ENCODE measurements around the gene ELF4.
"Not testable (repeated sequence)": the region's sequence is repeated elsewhere in the genome, so short reads cannot be mapped to it uniquely, and the experiment has no call there.

The ELF4 gene

DNA sequence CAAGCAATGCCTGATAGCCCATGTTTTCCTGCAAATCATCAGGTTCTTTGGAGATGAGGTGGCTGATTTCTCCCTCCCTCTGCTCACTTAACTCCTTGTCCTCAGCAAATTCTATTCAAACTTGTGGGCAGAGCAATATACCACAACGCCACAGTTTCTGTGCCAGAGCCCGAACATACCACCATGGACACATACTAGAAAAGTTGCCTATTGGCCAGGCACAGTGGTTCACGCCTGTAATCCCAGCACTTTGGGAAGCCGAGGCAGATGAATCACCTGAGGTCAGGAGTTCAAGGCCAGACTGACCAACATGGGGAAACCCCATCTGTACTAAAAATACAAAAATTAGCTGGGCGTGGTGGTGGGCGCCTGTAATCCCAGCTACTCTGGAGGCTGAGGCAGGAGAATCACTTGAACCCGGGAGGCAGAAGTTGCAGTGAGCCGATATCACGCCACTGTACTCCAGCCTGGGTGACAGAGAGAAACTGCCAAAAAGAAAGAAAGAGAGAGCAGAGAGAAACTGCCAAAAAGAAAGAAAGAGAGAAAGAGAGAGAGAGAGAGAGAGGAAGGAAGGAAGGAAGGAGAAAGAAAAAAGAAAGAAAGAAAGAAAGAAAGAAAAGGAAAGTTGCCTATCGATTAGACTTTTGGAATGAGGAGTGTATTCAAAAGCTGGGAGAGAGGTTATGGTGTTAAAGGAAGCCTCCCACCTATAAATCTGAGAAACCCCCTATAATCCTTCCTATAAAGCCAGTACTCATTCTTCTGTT, 5.0 kb upstream of the ELF4 start:
- DNase-seq (ENCODE audit: low read depth, low spot score) = not testable (repeated sequence)

DNA sequence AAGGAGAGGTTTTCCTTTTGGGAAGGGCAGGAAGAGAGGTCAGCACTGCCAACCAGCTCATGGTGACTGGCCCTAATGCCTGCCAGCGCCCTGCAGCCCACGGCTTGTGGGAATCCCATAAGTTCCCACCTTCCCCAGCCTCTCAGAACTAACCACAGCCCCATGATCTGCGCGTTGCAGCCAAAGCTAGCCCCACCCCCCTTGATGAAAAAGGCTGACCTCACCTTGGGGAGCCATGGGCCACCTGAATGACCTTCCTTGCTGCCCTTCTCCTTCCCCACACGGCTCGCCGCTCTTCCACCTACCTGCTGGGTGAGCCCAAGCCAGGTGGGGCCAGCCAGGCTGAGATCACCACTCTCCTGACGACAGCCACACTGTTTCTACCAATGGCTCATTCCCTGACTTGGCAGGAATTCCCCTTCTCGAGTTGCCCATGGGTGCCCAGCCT, 3.9 kb upstream of the ELF4 start:
- DNase-seq (ENCODE audit: low read depth, low spot score) = no peak

- no peak for DNase-seq (ENCODE audit: low read depth, low spot score)
Observed at GRCh38 chrX:130111220-130112154, 1.2 kb upstream of the ELF4 start.

DNA sequence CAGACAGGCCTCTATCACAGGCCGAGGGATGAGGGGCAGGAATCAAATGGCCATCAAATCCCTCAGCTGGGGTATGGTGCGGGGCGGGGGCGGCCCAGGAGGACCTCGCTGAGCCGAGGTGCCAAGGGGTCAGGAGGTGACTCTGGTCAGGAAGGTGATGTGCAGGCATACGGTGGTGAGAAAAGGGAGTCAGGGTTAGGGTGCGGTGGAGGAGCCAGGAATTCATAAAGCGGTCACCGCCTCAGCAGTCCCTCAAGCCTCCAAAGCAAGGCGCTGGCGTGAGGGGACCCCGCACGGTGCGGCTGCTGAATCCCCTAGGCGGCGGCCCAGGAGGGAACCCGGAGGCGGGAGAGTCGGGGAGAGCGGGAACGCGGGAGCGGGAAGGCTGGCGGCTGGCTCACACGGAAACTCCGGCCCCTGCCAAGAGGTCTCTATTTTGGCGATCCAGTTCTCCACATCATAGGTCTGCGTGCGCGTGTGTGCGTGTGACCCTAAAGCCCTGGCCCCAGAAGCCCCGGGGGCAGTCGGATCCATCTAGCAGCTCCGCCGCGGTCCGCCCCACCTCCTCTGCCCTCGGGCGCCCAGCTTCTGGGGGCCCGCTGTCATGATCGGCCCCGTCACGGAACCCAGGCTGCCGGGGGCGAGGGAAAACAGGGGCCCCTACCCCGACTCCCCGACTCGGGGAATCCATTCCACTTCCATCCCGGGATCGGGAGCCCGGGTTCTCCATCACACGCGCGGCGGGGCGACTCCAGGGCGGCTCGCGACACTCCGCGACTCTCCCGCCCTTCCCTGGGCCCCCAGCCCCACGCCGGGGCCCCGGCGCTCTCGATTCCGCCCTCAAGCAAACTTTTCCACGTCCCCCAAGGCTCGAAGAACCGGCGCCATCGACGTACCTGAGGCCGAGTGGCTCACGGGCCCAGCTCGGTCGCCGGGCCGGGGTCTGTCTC, 593 bp downstream of the ELF4 start:
- DNase-seq (ENCODE audit: low read depth, low spot score) = no peak

GRCh38 chrX:130108647-130109428, 1.5 kb downstream of the ELF4 start:
- DNase-seq (ENCODE audit: low read depth, low spot score) = no peak

- no peak for DNase-seq (ENCODE audit: low read depth, low spot score)
Observed at GRCh38 chrX:130106071-130106470, 4.2 kb downstream of the ELF4 start.

DNA sequence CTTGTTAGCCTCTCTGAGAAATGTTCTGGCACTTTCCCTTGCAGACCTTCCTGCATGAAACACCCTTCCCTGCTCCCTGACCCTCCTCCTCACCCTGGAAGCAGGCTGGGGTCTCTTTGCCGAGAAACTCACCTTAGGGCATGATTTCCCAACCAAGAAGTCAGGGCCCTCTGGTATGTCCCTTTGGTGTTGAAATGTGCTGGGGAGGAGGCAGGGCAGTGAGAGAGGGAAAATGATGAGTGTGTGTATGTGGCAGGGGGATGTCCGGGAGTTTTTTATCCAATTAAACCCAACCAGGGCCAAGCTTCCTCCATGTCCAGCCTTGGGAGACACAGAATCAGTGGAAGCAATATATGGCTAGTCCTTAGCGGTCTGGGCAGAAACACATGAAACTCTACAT, 5.1 kb downstream of the ELF4 start:
- DNase-seq (ENCODE audit: low read depth, low spot score) = no peak

DNA sequence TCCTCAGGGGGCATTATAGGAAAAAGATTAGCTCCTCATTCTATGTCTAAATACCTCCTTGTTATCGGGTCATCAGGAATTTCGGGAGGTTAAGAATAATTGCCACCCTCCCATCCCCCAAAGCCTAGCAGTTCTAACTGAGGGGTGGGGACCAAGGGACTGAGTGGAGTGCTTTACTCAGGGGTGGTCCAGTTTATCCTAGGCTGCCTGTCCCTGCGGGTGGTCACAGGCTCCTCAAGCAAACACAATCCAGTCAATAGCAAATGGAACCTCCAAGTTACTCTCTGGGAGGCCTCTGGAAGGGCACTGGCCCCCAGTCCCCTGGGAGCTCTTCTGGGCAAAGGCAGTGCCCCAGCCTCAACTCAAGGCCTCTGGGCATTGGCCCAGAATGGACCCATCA, 6.7 kb downstream of the ELF4 start:
- DNase-seq (ENCODE audit: low read depth, low spot score) = no peak

GRCh38 chrX:130100180-130100579, 10.1 kb downstream of the ELF4 start:
- no peak for DNase-seq (ENCODE audit: low read depth, low spot score)

- DNase-seq (ENCODE audit: low read depth, low spot score) = no peak
Observed at GRCh38 chrX:130098210-130098552, 12.1 kb downstream of the ELF4 start.

- no peak for DNase-seq (ENCODE audit: low read depth, low spot score)
Observed at GRCh38 chrX:130097507-130098209, 12.6 kb downstream of the ELF4 start.

DNA sequence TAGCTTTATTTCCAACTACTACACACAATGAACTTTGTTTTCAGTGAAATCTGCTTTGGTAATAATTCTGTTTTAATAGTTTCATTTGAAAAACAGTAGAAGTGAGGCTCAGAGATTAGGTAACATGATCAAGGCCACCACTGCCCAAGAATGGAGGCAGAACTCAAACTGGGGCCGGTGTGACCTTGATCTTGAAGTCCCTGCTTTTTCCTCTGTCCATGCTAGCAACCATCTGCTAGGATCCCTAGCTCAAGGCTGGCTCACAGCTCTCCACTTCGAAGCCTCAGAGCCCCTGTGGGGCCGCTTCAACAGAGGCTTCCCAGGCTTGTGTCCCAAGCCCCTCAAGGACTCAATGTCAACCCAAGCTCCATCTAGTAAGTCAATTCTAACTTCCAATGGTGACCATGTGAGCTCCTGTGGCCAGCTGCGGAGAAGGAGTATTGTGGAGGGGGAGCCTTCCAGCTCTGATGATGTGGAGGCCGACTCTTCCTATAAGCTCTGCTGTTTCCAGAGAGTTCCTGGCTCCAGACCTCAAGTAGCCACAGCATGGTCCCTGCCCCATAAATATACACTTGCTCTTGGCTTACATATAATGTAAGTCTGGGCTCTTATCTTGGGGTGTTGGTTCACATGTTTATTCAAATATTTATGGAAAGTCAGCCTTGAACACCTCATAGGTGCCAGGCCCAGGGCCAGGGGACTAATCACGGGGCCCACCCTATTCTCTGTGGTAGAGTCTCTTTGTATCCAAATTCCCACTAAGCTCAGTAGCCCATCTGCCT, 14.9 kb downstream of the ELF4 start:
- no peak for DNase-seq (ENCODE audit: low read depth, low spot score)

DNA sequence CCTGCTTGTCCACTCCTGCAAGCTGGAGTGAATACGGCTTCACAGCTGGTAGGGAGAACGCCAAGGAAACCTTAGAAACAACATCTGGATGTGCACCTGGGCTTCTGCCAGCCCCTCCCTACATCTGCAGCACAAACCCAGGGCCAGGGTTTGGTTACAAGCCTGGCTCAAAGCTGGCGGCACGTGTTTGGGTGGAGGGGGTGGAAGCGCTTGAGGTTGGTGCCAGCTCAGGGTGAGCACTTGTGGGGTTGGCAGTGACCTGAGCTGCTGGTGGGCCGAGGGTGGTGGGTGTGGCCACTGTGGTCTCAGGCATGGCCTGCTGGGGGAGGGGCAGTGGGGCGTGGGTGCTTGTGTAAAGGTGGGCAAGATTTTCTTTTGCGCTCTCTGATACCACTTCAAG, 15.6 kb downstream of the ELF4 start:
- no peak for DNase-seq (ENCODE audit: low read depth, low spot score)

DNA sequence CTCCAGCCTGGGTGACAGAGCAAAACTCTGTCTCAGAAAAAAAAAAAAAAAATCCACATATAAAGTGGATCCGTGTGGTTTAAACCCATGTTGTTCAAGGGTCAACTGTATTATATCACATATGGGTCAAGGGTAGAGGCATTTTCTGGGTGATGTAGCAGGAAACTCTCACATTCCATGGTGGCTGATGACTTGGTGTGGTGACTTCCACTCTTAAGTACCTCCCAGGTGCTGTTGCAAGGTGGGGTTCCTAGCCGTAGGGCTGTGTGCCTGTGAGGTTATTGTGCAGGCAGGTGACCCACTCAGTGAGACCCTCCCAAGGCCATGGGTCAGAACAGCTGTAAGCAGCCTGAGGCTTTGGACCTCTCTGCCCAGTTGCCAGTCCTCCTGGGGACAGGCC, 17.0 kb downstream of the ELF4 start:
- DNase-seq (ENCODE audit: low read depth, low spot score) = no peak

DNA sequence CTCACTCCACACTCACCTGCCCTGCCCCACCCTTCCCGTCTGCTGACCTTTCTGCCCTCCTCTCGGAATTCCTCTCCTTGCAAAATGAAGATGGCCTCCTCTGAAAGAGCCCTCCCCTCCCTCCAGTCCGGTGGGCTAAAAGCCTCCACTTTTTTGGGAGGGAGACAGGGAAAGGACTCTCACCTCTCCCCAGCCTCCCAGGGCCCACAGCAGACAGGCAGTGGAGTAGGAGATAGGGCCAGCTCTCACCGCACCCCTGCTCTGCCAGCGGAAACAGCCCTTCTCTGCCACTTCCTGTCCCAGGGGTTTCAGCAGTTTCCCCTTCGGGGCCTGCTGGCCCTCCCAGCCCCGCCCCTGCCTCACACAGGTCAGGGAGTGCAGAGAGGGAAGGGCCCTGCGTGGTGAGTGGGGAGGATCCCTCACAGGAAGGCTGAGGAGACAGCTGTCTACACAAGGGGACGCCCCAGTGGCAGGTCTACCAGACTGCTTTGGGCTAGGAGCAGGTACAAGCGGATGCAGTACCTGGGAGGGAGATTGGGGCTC, 18.2 kb downstream of the ELF4 start:
- no peak for DNase-seq (ENCODE audit: low read depth, low spot score)

GRCh38 chrX:130090364-130090763, 19.9 kb downstream of the ELF4 start:
- no peak for DNase-seq (ENCODE audit: low read depth, low spot score)

- DNase-seq (ENCODE audit: low read depth, low spot score) = no peak
Observed at GRCh38 chrX:130086447-130087206, 23.7 kb downstream of the ELF4 start.

All from brain pericyte (primary cell).